Neutrophil (primary cell): ENCODE results near the gene PIWIL4.

Experiments
- H3K27ac ChIP-seq: fragments of 200-600 bp; sonication (generic); 2 replicates; pipeline ENCODE4 v1.5.1; 2016; ENCODE audit warnings: mild to moderate bottlenecking, moderate library complexity
- H3K27me3 ChIP-seq: fragments of 200-600 bp; sonication (generic); 2 replicates; pipeline ENCODE4 v1.6.0; 2016; ENCODE audit warnings: mild to moderate bottlenecking
- H3K36me3 ChIP-seq: fragments of 200-600 bp; sonication (generic); 2 replicates; pipeline ENCODE4 v1.5.1; 2017
- H3K4me1 ChIP-seq, 2 experiments: fragments of 200-600 bp in 1 of 2; sonication (generic) in 1 of 2; 1 replicate in 1 of 2; 2 replicates in 1 of 2; pipeline versions ENCODE4 v1.5.1 to v1.6.1; 2013 to 2016; ENCODE audit warnings: low read depth in 1 of 2, low read length in 1 of 2, mild to moderate bottlenecking in 1 of 2, moderate library complexity in 1 of 2; ENCODE audit not compliant: control insufficient read depth in 1 of 2, insufficient read depth in 1 of 2
- H3K4me3 ChIP-seq, 2 experiments: fragments of 200-600 bp in 1 of 2; sonication (generic) in 1 of 2; 1 replicate in 1 of 2; 2 replicates in 1 of 2; pipeline ENCODE4 v1.5.1; 2013 to 2016; ENCODE audit warnings: low read depth in 1 of 2, low read length in 1 of 2, mild to moderate bottlenecking in 1 of 2, moderate library complexity in 1 of 2
- H3K9me3 ChIP-seq: fragments of 200-600 bp; sonication (generic); 2 replicates; pipeline ENCODE4 v1.5.1; 2016
- TF ChIP-seq, protein P1 (sequence below): fragments of 200-600 bp; sonication (generic); IDR thresholded peaks from 2 replicates; pipeline ENCODE4 v1.5.1; 2016; ENCODE audit warnings: antibody characterized with exemption

The PIWIL4 gene

GRCh38 chr11:94533696-94534630, 33.2 kb upstream of the PIWIL4 start:
- Histone ChIP-seq H3K4me3 (no peak overlapping the region), H3K27ac (no peak overlapping the region), H3K36me3 (no peaks in the 10 kb centered on the region), H3K27me3 (no peaks in the 10 kb centered on the region), H3K9me3 (no peaks in the 10 kb centered on the region), H3K4me1 (peaks cover 0 to 6% of the 10 kb centered on the region in 2 experiments)
- TF ChIP-seq, protein P1, sequence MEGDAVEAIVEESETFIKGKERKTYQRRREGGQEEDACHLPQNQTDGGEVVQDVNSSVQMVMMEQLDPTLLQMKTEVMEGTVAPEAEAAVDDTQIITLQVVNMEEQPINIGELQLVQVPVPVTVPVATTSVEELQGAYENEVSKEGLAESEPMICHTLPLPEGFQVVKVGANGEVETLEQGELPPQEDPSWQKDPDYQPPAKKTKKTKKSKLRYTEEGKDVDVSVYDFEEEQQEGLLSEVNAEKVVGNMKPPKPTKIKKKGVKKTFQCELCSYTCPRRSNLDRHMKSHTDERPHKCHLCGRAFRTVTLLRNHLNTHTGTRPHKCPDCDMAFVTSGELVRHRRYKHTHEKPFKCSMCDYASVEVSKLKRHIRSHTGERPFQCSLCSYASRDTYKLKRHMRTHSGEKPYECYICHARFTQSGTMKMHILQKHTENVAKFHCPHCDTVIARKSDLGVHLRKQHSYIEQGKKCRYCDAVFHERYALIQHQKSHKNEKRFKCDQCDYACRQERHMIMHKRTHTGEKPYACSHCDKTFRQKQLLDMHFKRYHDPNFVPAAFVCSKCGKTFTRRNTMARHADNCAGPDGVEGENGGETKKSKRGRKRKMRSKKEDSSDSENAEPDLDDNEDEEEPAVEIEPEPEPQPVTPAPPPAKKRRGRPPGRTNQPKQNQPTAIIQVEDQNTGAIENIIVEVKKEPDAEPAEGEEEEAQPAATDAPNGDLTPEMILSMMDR = no peak

GRCh38 chr11:94536386-94536785, 30.8 kb upstream of the PIWIL4 start:
- H3K36me3 ChIP-seq = no peaks in the 10 kb centered on the region
- H3K27me3 ChIP-seq = no peaks in the 10 kb centered on the region
- no peak overlapping the region for H3K27ac ChIP-seq
- H3K4me3 ChIP-seq = no peak overlapping the region
- TF ChIP-seq, protein P1 = no peak
- no peaks in the 10 kb centered on the region for H3K9me3 ChIP-seq
- peaks cover 0 to 6% of the 10 kb centered on the region in 2 experiments for H3K4me1 ChIP-seq

DNA sequence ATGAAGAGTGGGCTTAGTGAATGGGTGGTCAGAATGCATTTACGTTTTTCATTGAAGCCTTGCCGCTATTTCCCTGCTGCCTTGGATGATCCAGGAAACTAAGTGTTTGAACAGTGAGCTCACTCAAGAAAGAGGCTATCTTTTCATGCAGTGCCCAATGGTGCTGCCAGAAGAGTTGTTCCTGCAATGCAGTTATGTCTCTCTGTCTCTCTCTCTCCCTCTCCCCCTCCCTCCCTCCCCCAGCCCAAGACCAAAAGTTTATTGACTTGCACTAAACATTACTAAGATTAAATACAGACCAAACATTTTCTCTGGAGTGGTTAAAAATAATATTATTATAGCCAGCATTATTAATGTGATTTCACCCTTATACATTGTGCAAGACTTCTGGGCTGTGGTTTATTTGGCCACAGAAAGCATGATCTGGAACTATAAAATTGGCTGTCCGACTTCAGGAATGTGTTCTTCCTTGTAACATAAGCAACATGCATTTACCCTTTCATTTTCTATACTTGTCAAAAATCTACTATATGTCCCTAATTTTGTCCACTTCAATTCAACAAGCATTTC, 30.1 kb upstream of the PIWIL4 start:
- Histone ChIP-seq H3K9me3 (no peaks in the 10 kb centered on the region), H3K27ac (no peak overlapping the region), H3K4me1 (peaks cover 0 to 6% of the 10 kb centered on the region in 2 experiments), H3K27me3 (no peaks in the 10 kb centered on the region), H3K4me3 (no peak overlapping the region), H3K36me3 (no peaks in the 10 kb centered on the region)
- TF ChIP-seq, protein P1 = no peak

DNA sequence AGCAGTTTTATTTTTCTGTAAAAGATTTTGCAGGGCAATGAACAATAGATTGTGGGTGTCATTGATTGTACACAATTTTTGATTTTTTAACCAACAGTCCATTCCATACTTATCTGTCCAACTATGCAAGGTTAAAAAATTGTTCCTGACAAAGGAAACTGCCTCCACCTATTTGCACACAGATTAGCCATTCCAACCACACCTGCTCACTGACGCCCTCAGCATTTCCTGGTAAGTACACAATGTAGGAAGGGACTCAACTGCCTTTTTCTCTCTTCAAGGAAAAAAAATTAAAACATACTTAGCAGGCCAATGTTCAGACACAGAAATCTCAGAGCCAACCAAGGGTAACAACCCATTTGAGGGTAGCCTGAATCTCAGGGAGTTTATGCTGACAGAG, 27.7 kb upstream of the PIWIL4 start:
- Histone ChIP-seq H3K4me1 (peaks cover 10 to 20% of the 10 kb centered on the region in 2 experiments), H3K4me3 (no peak overlapping the region), H3K27me3 (no peaks in the 10 kb centered on the region), H3K27ac (no peak overlapping the region), H3K9me3 (no peaks in the 10 kb centered on the region), H3K36me3 (no peaks in the 10 kb centered on the region)
- TF ChIP-seq, protein P1 = no peak

DNA sequence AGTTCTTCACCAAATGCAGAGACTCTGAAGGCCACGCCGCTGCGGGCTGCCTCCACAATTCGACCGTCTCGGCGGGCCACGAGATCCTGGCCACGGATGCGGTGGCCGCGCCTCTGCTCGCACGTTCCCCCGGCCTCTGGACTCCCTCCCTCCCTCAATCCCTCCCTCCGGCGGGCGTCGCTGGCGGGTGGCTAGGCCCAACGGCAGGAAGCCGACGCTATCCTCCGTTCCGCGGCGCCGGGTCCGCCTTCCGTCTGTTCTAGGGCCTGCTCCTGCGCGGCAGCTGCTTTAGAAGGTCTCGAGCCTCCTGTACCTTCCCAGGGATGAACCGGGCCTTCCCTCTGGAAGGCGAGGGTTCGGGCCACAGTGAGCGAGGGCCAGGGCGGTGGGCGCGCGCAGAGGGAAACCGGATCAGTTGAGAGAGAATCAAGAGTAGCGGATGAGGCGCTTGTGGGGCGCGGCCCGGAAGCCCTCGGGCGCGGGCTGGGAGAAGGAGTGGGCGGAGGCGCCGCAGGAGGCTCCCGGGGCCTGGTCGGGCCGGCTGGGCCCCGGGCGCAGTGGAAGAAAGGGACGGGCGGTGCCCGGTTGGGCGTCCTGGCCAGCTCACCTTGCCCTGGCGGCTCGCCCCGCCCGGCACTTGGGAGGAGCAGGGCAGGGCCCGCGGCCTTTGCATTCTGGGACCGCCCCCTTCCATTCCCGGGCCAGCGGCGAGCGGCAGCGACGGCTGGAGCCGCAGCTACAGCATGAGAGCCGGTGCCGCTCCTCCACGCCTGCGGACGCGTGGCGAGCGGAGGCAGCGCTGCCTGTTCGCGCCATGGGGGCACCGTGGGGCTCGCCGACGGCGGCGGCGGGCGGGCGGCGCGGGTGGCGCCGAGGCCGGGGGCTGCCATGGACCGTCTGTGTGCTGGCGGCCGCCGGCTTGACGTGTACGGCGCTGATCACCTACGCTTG, 23.2 kb upstream of the PIWIL4 start, which contains the start of gene FUT4:
FUT4 (plus strand) TSS at position 227 of the 951 bp plus-strand sequence; CDS start at position 440, 213 bp downstream.
- H3K4me1 ChIP-seq = peaks cover 46 to 51% of the 10 kb centered on the region in 2 experiments
- no peaks in the 10 kb centered on the region for H3K36me3 ChIP-seq
- H3K4me3 ChIP-seq = peak within 1 kb of the TSS; percentile 79 to 82
- TF ChIP-seq, protein P1 = no peak
- H3K27me3 ChIP-seq = no peaks in the 10 kb centered on the region
- no peaks in the 10 kb centered on the region for H3K9me3 ChIP-seq
- peak within 1 kb of the TSS; percentile 92 for H3K27ac ChIP-seq
